GM13976 (cell line): ENCODE results near the gene KL.

Source experiments
- DNase-seq: peaks from one replicate; pipeline ENCODE4 v3.0.0; 2012; ENCODE audit warnings: low spot score
- in situ Hi-C: fragments of 300-500 bp; cut with MboI; formaldehyde crosslinking; loops from one replicate; pipeline ENCODE4 v1.12.0; 2022; ENCODE audit warnings: low sequenced_read_pairs, mixed read lengths, inconsistent platforms; ENCODE audit not compliant: unreplicated experiment
- TF ChIP-seq, protein P1 (sequence below): IDR thresholded peaks from 2 replicates; pipeline ENCODE4 v1.5.1; 2012; ENCODE audit warnings: borderline replicate concordance, mild to moderate bottlenecking; ENCODE audit not compliant: insufficient read depth; ENCODE audit errors: extremely low read depth, missing control alignments, control extremely low read depth

Gene KL

GRCh38 chr13:33079960-33080359 is 63.7 kb downstream of the KL start:
- in situ Hi-C loops, result no loop called here
- TF ChIP-seq, protein P1, sequence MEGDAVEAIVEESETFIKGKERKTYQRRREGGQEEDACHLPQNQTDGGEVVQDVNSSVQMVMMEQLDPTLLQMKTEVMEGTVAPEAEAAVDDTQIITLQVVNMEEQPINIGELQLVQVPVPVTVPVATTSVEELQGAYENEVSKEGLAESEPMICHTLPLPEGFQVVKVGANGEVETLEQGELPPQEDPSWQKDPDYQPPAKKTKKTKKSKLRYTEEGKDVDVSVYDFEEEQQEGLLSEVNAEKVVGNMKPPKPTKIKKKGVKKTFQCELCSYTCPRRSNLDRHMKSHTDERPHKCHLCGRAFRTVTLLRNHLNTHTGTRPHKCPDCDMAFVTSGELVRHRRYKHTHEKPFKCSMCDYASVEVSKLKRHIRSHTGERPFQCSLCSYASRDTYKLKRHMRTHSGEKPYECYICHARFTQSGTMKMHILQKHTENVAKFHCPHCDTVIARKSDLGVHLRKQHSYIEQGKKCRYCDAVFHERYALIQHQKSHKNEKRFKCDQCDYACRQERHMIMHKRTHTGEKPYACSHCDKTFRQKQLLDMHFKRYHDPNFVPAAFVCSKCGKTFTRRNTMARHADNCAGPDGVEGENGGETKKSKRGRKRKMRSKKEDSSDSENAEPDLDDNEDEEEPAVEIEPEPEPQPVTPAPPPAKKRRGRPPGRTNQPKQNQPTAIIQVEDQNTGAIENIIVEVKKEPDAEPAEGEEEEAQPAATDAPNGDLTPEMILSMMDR, result no peak
- DNase-seq, result peak; percentile 34

- in situ Hi-C loops, result no loop called here
- no peak for DNase-seq
These were observed 64.9 kb downstream of the KL start for GRCh38 chr13:33080972-33081590.

GRCh38 chr13:33081666-33082065 is 65.4 kb downstream of the KL start:
- no peak for DNase-seq
- TF ChIP-seq, protein P1, result no peak
- in situ Hi-C loops, result no loop called here

More at GRCh38 chr13:33080972-33081590, 64.9 kb downstream of the KL start:
- TF ChIP-seq, protein P1, result no peak

DNA sequence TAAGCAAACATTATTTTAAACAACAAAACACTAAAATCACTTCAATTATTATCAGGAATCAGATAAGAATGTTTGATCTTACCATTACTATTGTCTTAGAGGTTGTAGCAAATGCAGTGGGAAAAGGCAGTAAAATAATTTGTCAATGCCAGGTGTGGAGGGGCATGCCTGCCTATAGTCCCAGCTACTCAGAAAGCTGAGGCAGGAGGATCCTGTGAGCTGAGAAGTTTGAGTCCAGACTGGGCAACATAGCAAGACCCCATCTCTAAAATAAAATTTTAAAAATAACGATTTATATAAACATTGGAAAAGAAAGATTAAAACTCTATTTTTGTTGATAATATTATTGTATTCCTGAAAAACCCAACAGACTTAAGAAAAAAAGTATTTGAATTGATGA is 66.8 kb downstream of the KL start:
- in situ Hi-C loops, result no loop called here
- DNase-seq, result no peak
- TF ChIP-seq, protein P1, result no peak

DNA sequence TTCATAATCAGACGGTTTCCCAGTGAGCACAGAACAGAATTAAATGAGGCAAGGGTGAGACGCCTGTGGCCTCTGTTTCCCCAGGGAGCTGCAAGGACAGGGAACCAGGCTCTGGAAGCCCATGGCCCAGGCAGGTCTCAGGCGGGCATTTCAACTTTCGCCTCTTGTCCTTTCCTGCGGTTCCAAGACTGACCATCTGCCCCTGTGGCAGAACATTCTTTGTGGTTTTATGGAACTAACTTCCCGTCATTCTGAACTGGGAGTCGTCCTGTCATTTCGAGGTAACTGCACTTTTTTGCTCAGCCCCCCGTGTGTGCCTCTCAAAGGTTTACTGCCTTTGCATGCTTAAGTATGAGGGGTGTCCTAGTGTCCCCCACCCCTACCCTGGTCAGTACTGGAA is 70.9 kb downstream of the KL start:
- in situ Hi-C loops, result no loop called here
- TF ChIP-seq, protein P1, result no peak

DNA sequence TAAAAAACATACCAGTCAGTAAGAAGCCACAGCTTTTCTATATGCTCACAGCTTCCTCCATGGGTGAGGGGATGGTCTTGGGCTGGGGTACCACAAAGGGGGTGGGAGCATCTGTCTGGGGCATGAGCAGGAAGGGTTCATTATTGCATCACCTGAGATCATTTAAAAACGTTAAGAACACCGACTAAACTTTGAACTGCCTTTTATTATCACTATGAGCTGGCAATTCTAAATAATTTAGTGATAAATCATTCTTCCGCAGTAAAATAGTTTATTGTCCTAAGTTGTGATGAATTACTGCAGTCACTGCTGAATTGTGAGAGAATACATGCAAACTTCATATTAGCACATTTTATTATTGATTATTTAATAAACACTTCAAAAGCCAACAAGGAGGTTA is 71.6 kb downstream of the KL start:
- no peak for DNase-seq
- in situ Hi-C loops, result no loop called here
- TF ChIP-seq, protein P1, result no peak

More for the DNA sequence above, 70.9 kb downstream of the KL start:
- DNase-seq, result no peak

- TF ChIP-seq, protein P1, result no peak
- in situ Hi-C loops, result no loop called here
- no peak for DNase-seq
These were observed 73.1 kb downstream of the KL start for GRCh38 chr13:33089311-33089710.
